C4-2B (cell line): Measurements from ENCODE around the gene CLDN11.

Source experiments
- ZFX ChIP-seq: fragments of 450-650 bp; IDR thresholded peaks from 2 replicates; pipeline ENCODE4 v1.6.1; 2017
- TF ChIP-seq, protein P1 (sequence below): fragments of 450-650 bp; conservative IDR thresholded peaks from 2 replicates; pipeline ENCODE4 v1.5.1; 2017; ENCODE audit warnings: mild to moderate bottlenecking

- TF ChIP-seq, protein P1, sequence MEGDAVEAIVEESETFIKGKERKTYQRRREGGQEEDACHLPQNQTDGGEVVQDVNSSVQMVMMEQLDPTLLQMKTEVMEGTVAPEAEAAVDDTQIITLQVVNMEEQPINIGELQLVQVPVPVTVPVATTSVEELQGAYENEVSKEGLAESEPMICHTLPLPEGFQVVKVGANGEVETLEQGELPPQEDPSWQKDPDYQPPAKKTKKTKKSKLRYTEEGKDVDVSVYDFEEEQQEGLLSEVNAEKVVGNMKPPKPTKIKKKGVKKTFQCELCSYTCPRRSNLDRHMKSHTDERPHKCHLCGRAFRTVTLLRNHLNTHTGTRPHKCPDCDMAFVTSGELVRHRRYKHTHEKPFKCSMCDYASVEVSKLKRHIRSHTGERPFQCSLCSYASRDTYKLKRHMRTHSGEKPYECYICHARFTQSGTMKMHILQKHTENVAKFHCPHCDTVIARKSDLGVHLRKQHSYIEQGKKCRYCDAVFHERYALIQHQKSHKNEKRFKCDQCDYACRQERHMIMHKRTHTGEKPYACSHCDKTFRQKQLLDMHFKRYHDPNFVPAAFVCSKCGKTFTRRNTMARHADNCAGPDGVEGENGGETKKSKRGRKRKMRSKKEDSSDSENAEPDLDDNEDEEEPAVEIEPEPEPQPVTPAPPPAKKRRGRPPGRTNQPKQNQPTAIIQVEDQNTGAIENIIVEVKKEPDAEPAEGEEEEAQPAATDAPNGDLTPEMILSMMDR, result no peak
- TF ChIP-seq ZFX, result no peak
These were observed 7.7 kb downstream of the CLDN11 start for GRCh38 chr3:170426240-170426797.
